ENCODE results near the gene GPC4.
"Not testable (repeated sequence)": the region's sequence is repeated elsewhere in the genome, so short reads cannot be mapped to it uniquely, and the experiment has no call there.

GPC4 gene

GRCh38 chrX:133305348-133305747 is 109.9 kb downstream of the GPC4 start:
- no peak for DNase-seq (ENCODE audit: low spot score)

DNA sequence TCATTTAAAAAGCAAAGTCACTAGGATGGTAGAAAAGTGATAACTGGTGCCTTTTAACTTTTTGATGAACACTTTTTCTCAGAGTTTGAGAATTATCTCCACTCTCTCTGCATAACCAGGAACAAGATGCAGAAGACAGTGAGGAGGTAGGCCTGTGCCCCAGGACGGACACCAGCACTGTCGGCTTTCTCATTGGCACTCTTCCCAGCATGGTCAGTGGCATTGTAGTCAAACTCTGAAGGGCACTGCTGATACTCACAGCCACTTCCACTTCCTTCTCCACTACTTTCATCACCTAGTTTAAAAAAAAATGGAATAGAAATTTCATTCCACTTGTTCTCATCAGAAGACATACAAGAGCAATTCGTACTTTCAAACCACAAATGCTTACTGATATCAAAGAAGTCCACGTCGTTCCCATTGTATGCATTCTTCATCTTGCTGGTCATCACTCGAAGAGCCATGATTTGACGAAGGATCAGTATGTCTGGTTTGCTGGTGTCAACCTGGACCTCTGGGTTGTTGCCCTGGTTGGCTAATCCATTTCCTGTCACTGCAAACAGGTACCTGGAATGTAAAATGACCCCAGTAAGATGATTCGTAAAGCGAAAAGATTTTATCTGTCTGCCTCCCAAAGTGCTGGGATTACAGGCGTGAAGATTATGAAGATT is 112.4 kb downstream of the GPC4 start:
- DNase-seq (ENCODE audit: low spot score) = no peak

DNA sequence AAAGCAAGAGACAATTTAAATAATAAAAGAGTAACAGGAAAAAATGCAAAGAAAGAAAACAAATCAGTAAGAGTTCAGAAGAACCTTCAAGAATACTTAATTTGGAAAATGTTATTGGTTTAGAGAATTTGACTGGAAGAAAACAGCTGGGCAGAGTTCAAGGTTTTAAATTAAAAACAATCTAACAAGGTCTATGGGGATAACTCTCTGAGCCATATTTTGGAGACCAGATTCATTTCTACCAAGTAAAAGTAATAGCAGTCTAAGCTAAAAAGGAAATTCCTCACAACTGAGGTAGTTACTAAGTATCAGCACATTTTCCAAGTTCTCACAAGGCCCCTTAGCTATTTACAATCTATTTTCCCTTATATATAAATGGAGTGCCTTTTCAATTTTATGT is 114.7 kb downstream of the GPC4 start:
- no peak for DNase-seq (ENCODE audit: low spot score)

DNA sequence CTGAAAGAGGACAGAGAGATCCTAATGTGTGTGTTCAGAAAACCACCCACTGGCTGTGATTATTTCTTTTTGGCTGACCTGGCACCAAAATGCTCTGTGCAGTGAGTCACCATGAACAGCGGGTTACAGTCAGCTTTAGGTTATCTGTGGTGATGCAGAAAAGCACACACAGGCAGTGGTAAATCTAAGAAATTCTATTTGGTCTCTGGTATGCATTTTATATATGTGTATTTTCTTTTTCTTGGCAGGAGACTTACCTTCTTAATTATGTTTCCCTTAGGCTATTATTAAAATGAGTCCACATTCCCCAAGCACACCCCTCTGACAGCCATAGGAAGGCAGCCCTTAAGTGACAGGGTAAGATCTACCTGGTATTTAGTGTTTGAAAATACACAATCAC is 118.0 kb downstream of the GPC4 start:
- no peak for DNase-seq (ENCODE audit: low spot score)

DNA sequence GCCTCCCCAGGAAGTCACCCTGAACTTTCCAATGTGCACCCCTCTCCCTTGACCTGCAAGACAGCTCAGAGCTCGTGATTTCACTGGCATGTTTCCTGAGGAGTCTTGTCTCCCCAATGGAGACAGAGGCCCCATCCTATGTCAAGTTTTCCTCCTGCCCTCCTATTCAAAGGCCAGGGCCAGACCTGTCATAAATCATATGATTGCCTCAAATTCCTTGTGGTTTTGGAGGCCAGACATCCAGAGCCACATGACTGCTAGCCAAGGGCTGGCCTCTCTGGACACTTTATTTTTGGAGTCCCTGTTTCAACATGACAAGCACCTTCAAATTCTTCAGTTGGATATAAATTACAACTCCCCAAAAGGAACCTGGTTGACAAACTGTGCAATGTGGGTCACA is 121.2 kb downstream of the GPC4 start:
- no peak for DNase-seq (ENCODE audit: low spot score)

GRCh38 chrX:133290076-133290475 is 125.2 kb downstream of the GPC4 start:
- no peak for DNase-seq (ENCODE audit: low spot score)

DNA sequence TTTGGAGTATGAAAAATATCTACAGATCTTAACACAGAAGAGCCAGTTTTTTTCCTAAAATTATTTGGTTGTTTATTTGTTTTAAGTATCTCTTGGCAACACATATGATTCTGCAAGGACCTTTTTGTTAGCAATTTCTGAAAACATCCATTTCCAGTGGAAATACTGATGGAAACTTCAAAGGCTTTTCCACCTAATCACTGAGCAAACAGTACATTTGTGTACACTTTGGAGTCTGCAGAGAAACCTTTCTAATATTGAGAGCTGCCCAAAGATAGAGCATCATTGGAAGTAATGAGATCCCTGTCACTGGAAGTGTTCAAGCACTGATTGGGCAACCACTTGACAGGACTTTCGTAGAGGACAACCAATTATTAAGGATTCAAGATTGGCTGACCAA is 127.4 kb downstream of the GPC4 start:
- DNase-seq (ENCODE audit: low spot score) = no peak

DNA sequence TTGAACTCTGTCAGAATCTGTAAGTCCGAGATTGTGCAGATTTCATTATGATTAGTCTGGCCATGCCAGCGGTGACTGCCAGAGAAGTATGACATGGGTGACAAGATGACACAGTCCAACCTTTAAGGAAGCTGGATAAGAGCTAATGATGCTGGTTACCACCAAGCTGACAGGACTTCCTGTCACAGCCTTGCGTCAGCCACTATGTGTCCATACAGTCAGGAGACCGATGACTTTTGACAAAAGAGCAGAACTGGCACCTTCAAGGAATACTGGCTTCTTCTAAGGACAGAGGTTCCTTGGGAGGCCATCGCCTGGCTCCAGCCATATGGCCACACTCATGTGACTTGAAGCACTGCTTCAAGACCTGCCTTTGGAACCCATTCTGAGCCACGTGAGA is 129.9 kb downstream of the GPC4 start:
- no peak for DNase-seq (ENCODE audit: low spot score)

- not testable (repeated sequence) for DNase-seq (ENCODE audit: low spot score)
Measured at GRCh38 chrX:133279112-133279730, 136.1 kb downstream of the GPC4 start.

DNA sequence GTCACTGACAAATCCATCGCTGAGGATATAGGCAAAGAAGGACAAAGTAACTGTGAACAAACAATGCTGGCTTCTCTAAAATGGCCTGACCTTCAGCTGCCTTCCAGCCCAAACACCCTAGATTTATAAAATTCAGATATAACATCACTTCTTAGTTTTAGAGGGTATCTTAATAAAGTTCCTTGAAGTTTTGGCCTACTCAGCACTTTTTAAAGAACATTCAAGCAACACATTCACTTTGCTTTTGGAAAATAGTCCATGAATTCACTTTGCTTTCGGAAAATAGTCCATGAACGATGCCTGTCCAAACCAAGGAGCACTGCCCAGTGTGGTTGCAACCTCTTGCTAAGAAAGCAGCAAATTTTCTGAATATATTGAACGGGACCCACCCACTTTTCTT is 142.1 kb downstream of the GPC4 start:
- DNase-seq (ENCODE audit: low spot score) = no peak

- DNase-seq (ENCODE audit: low spot score) = no peak
Measured at GRCh38 chrX:133269168-133269567, 146.1 kb downstream of the GPC4 start.

DNA sequence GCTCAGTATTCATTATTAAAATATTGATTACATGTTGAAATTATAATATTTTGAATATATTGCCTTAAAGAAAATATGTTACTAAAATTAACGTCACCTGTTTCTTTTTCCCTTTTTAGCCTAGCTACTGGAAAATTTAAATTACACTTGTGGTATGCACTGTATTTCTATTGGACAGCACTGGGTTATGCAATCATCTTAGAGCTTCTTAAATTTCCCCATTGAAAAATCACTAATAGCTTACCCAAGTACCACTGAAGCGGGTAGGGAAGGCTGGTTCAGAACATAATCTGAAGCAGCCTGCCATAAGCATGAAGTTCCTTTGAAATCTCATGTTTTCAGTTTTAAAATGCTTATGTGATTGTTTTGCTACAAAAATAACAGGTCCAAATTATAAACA is 147.7 kb downstream of the GPC4 start:
- no peak for DNase-seq (ENCODE audit: low spot score)

DNA sequence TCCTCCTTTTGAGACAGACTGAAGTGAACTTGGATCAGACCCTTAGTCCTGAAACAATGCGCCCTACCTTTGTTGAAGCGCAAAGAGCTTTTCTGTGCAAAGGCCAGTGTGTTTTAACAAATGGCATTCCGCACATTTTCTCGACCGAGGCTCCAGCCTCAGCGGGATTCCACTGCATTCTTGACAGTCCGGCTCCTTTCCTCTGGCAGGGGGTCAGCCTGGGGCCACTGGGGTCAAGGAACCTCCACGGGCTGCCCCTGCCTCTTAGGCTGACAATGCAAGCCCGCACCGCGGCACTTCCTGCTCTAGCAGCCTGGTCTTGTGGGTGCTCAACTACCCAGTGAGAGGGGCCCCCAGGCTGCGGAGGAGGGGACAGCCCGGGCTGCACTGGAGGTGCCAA is 150.0 kb downstream of the GPC4 start:
- no peak for DNase-seq (ENCODE audit: low spot score)

GRCh38 chrX:133258481-133258880 is 156.8 kb downstream of the GPC4 start:
- no peak for DNase-seq (ENCODE audit: low spot score)

DNA sequence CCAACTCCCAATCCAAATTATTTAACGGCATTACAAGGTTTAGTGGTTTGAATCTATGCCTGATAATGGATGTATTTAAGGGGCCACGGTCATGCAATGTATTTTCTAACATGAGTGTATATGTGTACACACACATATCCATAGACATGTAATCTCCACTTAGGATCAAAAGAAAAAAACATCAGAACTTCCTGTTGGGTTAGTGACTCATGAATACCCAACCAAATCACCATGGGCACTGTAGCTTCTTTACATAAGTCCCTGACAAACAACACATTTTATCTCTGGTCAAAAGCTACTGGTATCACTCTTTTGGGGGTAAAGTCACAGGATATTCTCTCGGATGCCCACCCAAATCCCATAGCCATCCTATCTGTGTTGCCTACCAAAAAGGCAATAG is 160.6 kb downstream of the GPC4 start:
- no peak for DNase-seq (ENCODE audit: low spot score)

GRCh38 chrX:133251204-133251603 is 164.1 kb downstream of the GPC4 start:
- no peak for DNase-seq (ENCODE audit: low spot score)

DNA sequence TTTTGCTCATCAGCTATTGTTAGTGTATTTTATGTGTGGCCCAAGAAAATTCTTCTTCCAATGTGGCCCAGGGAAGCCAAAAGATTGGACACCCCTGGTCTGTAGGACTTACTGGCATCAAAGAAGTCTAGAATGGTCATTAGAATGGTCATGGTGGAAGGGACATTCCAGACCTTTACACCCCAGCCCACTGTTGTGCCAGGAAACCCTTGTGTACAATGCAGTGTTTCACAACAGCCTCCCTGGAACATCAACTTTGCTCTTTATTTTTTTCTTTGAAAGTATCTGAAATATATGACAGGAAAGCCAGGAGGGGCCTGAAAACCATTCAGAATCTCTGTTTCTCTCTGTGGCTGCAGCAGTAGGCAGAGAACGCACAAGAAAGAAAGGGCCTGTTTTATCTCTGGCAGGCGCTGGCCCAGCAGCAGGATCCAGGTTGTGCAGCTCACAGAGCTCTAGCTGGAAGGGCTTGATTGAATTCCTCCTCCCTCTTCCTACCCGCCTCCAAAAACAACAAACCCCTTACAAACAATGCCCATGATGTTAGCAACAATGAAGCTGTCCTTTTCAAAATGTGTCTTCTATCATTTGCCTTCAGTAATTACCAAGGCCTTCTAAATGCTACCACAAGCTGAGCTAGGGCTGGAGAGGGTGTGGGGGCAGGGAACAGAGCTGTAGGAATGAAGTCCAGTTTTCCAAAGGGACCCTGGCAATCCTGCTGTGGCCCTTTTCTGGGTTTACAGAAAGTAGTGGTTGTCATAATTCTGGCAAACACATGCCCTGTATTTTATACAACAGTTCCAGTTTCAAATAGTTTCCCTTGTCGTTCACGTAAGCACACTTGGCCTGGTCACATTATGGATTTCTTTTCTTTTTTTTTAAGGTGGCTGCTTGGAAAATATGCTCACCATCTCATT is 164.8 kb downstream of the GPC4 start:
- DNase-seq (ENCODE audit: low spot score) = no peak
